HG02884 (cell line): ENCODE data around the gene TCP11.

Experiments used
- ATAC-seq: cut with Tn5 transposase; IDR thresholded peaks from one replicate; pipeline ENCODE4 v1.9.1; 2021; ENCODE audit warnings: mild to moderate bottlenecking, moderate library complexity; ENCODE audit not compliant: unreplicated experiment

The TCP11 gene

GRCh38 chr6:35096129-35096862 is 44.8 kb downstream of the TCP11 start:
- no peak for ATAC-seq

- no peak for ATAC-seq
Observed at GRCh38 chr6:35094183-35094582, 47.0 kb downstream of the TCP11 start.

GRCh38 chr6:35093783-35094182 is 47.4 kb downstream of the TCP11 start:
- no peak for ATAC-seq

GRCh38 chr6:35093118-35093445 is 48.1 kb downstream of the TCP11 start:
- ATAC-seq = no peak

- no peak for ATAC-seq
Observed at GRCh38 chr6:35092362-35093117, 48.6 kb downstream of the TCP11 start.

GRCh38 chr6:35091346-35092083 is 49.6 kb downstream of the TCP11 start:
- no peak for ATAC-seq

GRCh38 chr6:35090734-35091133 is 50.4 kb downstream of the TCP11 start:
- no peak for ATAC-seq

- no peak for ATAC-seq
Observed at GRCh38 chr6:35089935-35090505, 51.1 kb downstream of the TCP11 start.

- no peak for ATAC-seq
Observed at GRCh38 chr6:35089216-35089934, 51.8 kb downstream of the TCP11 start.

GRCh38 chr6:35088281-35089215 is 52.6 kb downstream of the TCP11 start:
- ATAC-seq = no peak

- ATAC-seq = no peak
Observed at GRCh38 chr6:35087361-35088280, 53.5 kb downstream of the TCP11 start.

GRCh38 chr6:35086636-35087360 is 54.3 kb downstream of the TCP11 start:
- no peak for ATAC-seq

- no peak for ATAC-seq
Observed at GRCh38 chr6:35086282-35086632, 54.9 kb downstream of the TCP11 start.

GRCh38 chr6:35085359-35086281 is 55.5 kb downstream of the TCP11 start:
- no peak for ATAC-seq

GRCh38 chr6:35084511-35085203 is 56.5 kb downstream of the TCP11 start:
- no peak for ATAC-seq

- ATAC-seq = no peak
Observed at GRCh38 chr6:35084041-35084491, 57.1 kb downstream of the TCP11 start.
